ENCODE results near the gene CSNK2A1. TPM values are rescaled to one million over a fixed set of nuclear protein-coding genes. Genes with fewer than 3 reads are reported as not detected.
A peak's percentile ranks its signal among the peaks of the same experiment; 100 is the strongest.

The CSNK2A1 gene
- total and polyA plus RNA-seq, 2 of the 8 experiments (the other 6 are each of a cell fraction or from before 2014, with no cell fraction given) = 117 to 260 TPM

GRCh38 chr20:577167-577791, 33.7 kb upstream of the CSNK2A1 start (continued):
- TF ChIP-seq, protein P1, sequence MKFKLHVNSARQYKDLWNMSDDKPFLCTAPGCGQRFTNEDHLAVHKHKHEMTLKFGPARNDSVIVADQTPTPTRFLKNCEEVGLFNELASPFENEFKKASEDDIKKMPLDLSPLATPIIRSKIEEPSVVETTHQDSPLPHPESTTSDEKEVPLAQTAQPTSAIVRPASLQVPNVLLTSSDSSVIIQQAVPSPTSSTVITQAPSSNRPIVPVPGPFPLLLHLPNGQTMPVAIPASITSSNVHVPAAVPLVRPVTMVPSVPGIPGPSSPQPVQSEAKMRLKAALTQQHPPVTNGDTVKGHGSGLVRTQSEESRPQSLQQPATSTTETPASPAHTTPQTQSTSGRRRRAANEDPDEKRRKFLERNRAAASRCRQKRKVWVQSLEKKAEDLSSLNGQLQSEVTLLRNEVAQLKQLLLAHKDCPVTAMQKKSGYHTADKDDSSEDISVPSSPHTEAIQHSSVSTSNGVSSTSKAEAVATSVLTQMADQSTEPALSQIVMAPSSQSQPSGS (IDR thresholded peaks at IDR 0.05; ENCODE audit: low read length) = peak; percentile 86
- TF ChIP-seq SAP30 (IDR thresholded peaks at IDR 0.05; ENCODE audit: insufficient read depth, insufficient replicate concordance, low read length) (no peak), CEBPB (IDR thresholded peaks at IDR 0.05; ENCODE audit: low read depth, low read length) (no peak), HDAC6 (IDR thresholded peaks at IDR 0.05; ENCODE audit: low read depth, low read length) (no peak), SIRT6 (IDR thresholded peaks at IDR 0.05; ENCODE audit: low read length) (no peak), RXRA (IDR thresholded peaks at IDR 0.05; ENCODE audit: insufficient read depth, low read depth, low read length) (no peak), JUND (IDR thresholded peaks at IDR 0.05; ENCODE audit: low read length) (no peak), RBBP5 (IDR thresholded peaks at IDR 0.05; ENCODE audit: borderline replicate concordance, low read depth, low read length) (no peak), CBX8 (IDR thresholded peaks at IDR 0.05; ENCODE audit: borderline replicate concordance, low read depth, low read length) (no peak)

Measured in H1 (cell line).